GM23338 (cell line): Measurements from ENCODE around the gene SERGEF. TPM values are rescaled to one million over a fixed set of nuclear protein-coding genes. Genes with fewer than 3 reads are reported as not detected.

Experiments
- ATAC-seq: fragments of 200-7000 bp; cut with Tn5 transposase; 3 replicates; pipeline ENCODE4 v1.9.1; 2020
- DNase-seq: peaks from one replicate; pipeline ENCODE4 v3.0.0-alpha.2; 2015; ENCODE audit warnings: low spot score
- H2AFZ ChIP-seq: fragments of 200-600 bp; sonication (generic); 2 replicates; pipeline ENCODE4 v1.8.0; 2016; ENCODE audit warnings: antibody characterized with exemption, mild to moderate bottlenecking, moderate library complexity
- H3F3A ChIP-seq: fragments of 200-600 bp; sonication (generic); replicated peaks from 2 replicates; pipeline ENCODE4 v1.8.0; 2017; ENCODE audit warnings: antibody characterized with exemption, mixed run types, low read depth
- H3K27ac ChIP-seq: fragments of 200-600 bp; sonication (generic); 2 replicates; pipeline ENCODE4 v1.6.1; 2016; ENCODE audit warnings: low read depth
- H3K27me3 ChIP-seq: fragments of 200-600 bp; sonication (generic); 2 replicates; pipeline ENCODE4 v1.8.0; 2016; ENCODE audit warnings: mild to moderate bottlenecking, mixed run types, moderate library complexity; ENCODE audit not compliant: insufficient read depth
- H3K36me3 ChIP-seq: fragments of 200-600 bp; sonication (generic); 2 replicates; pipeline ENCODE4 v1.8.0; 2016; ENCODE audit warnings: mild to moderate bottlenecking; ENCODE audit not compliant: insufficient read depth
- H3K4me1 ChIP-seq: fragments of 200-600 bp; sonication (generic); 2 replicates; pipeline ENCODE4 v1.8.0; 2016; ENCODE audit warnings: mild to moderate bottlenecking, moderate library complexity; ENCODE audit not compliant: insufficient read depth
- H3K4me2 ChIP-seq: fragments of 200-600 bp; sonication (generic); 2 replicates; pipeline ENCODE4 v1.7.1; 2017; ENCODE audit warnings: mixed run types
- H3K4me3 ChIP-seq: fragments of 200-600 bp; sonication (generic); 2 replicates; pipeline ENCODE4 v1.6.1; 2016; ENCODE audit warnings: mixed run types
- H3K79me2 ChIP-seq: fragments of 200-600 bp; sonication (generic); replicated peaks from 2 replicates; pipeline ENCODE4 v1.8.0; 2017; ENCODE audit warnings: mild to moderate bottlenecking; ENCODE audit not compliant: insufficient read depth
- H3K9me2 ChIP-seq: fragments of 200-600 bp; sonication (generic); 2 replicates; pipeline ENCODE4 v1.8.0; 2017; ENCODE audit not compliant: insufficient read depth
- H4K20me1 ChIP-seq: fragments of 200-600 bp; sonication (generic); replicated peaks from 2 replicates; pipeline ENCODE4 v1.8.0; 2017; ENCODE audit warnings: mild to moderate bottlenecking; ENCODE audit not compliant: insufficient read depth
- H3K27ac Mint-ChIP-seq: 2 replicates; pipeline ENCODE4 v1.8.0; 2020; ENCODE audit warnings: inconsistent platforms, mild to moderate bottlenecking, moderate library complexity, mixed read lengths
- H3K27me3 Mint-ChIP-seq: 3 replicates; pipeline ENCODE4 v1.8.0; 2022; ENCODE audit warnings: low read depth, mild to moderate bottlenecking, moderate library complexity, mixed read lengths, inconsistent platforms; ENCODE audit not compliant: insufficient read depth, poor library complexity
- H3K36me3 Mint-ChIP-seq: 3 replicates; pipeline ENCODE4 v1.8.0; 2021; ENCODE audit warnings: low read depth, mild to moderate bottlenecking, inconsistent platforms, moderate library complexity, mixed read lengths
- H3K4me1 Mint-ChIP-seq: 3 replicates; pipeline ENCODE4 v1.8.0; 2020; ENCODE audit warnings: mild to moderate bottlenecking, inconsistent platforms, mixed read lengths
- H3K4me3 Mint-ChIP-seq: 3 replicates; pipeline ENCODE4 v1.8.0; 2021; ENCODE audit warnings: moderate library complexity, mild to moderate bottlenecking, inconsistent platforms, mixed read lengths
- H3K9me3 Mint-ChIP-seq: 3 replicates; pipeline ENCODE4 v1.8.0; 2020; ENCODE audit warnings: moderate library complexity, mild to moderate bottlenecking, inconsistent platforms, mixed read lengths
- CTCF ChIP-seq, 2 experiments: fragments of 200-600 bp in 1 of 2; sonication (generic) in 1 of 2; conservative IDR thresholded peaks; 2 replicates each; pipeline versions ENCODE4 v1.5.1 to v1.6.1; 2016 to 2017; ENCODE audit warnings: antibody characterized with exemption in 2 of 2, low read depth in 2 of 2, mild to moderate bottlenecking in 2 of 2, moderate library complexity in 1 of 2
- EZH2 ChIP-seq: fragments of 200-600 bp; sonication (generic); IDR thresholded peaks from one replicate; pipeline ENCODE4 v1.8.0; 2017; ENCODE audit warnings: antibody characterized with exemption, mild to moderate bottlenecking, low read depth; ENCODE audit not compliant: unreplicated experiment
- EZH2phosphoT487 ChIP-seq: fragments of 200-600 bp; sonication (generic); IDR thresholded peaks from one replicate; pipeline ENCODE4 v1.8.1; 2018; ENCODE audit warnings: antibody characterized with exemption; ENCODE audit not compliant: unreplicated experiment
- JUNB ChIP-seq: IDR thresholded peaks from one replicate; pipeline ENCODE4 v1.6.1; 2016; ENCODE audit warnings: antibody characterized with exemption; ENCODE audit not compliant: unreplicated experiment
- POLR2AphosphoS5 ChIP-seq: IDR thresholded peaks from 2 replicates; pipeline ENCODE4 v1.6.1; 2016; ENCODE audit warnings: antibody characterized with exemption, low read depth
- ZNF462 ChIP-seq: fragments of 250-450 bp; sonication (Bioruptor Pico); IDR thresholded peaks from 2 replicates; pipeline ENCODE4 v1.5.0; 2020; ENCODE audit warnings: mild to moderate bottlenecking, moderate library complexity
- polyA plus RNA-seq: library from polyadenylated mRNA; unstranded; fragments of >200 nt; fragmentation: Nextera tagmentation; extraction: Ambion mirVana; gene quantifications from 2 replicates; pipeline ENCODE4 v1.2.1, GENCODE V29; 2016
- total RNA-seq: library from RNA; depleted of rRNA; stranded (reverse); fragments of >200 nt; shearing (Covaris generic); gene quantifications from 2 replicates; pipeline ENCODE4 v1.2.3, GENCODE V29; 2014

The SERGEF gene
- total and polyA plus RNA-seq, 2 experiments from 2014 or later = 24.2 to 27.9 TPM

- TF ChIP-seq ZNF462 (no peak), POLR2AphosphoS5 (no peak), EZH2 (no peak)
Observed at GRCh38 chr11:17987826-17988225, 25.0 kb downstream of the SERGEF start (continued).

- Histone ChIP-seq H3K79me2 (no peaks in the 10 kb centered on the region), H3K4me2 (no peak overlapping the region), H4K20me1 (0 out of 2 replicates have a peak, but pooled peaks cover 6% of the 10 kb centered on the region), H3K9me2 (no peaks in the 10 kb centered on the region), H3K4me3 (no peak overlapping the region), H3K27ac (no peak overlapping the region), H3K36me3 (0 out of 2 replicates have a peak, but pooled peaks cover 8% of the 10 kb centered on the region), H3F3A (no peaks in the 10 kb centered on the region), H2AFZ (no peak overlapping the region), H3K4me1 (no peaks in the 10 kb centered on the region), H3K27me3 (no peaks in the 10 kb centered on the region)
- Mint-ChIP-seq H3K36me3 (peaks cover 11% of the 10 kb centered on the region; the same call in 2 of the 3 replicates), H3K9me3 (no peaks in the 10 kb centered on the region), H3K27me3 (no peaks in the 10 kb centered on the region), H3K27ac (no peak overlapping the region), H3K4me1 (no peaks in the 10 kb centered on the region), H3K4me3 (no peak overlapping the region)
- ATAC-seq (no peak), DNase-seq (no peak)
- TF ChIP-seq EZH2phosphoT487 = no peak
- TF ChIP-seq JUNB = no peak
- TF ChIP-seq CTCF (conservative IDR thresholded peaks at IDR 0.05; ENCODE audit: low read depth in 2 of 2) = 0 out of 4 replicates have a peak, but pooled peaks of 1 of the 2 experiments have one; percentile 23
Observed at GRCh38 chr11:17986711-17987220, 26.1 kb downstream of the SERGEF start.
